Common myeloid progenitor, CD34-positive (primary cell): ENCODE data around the gene PPFIBP2.

Experiments used
- CTCF ChIA-PET: fragments of 350-600 bp; sonication (Branson Sonifier 250); formaldehyde crosslinking; loops from one replicate; lab custom pipeline; 2021; ENCODE audit warnings: antibody characterized with exemption; lab: Charles Lee
- POLR2A ChIA-PET: fragments of 350-600 bp; sonication (Branson Sonifier 250); formaldehyde crosslinking; loops from one replicate; lab custom pipeline; 2021; ENCODE audit warnings: antibody characterized with exemption; lab: Charles Lee
- DNase-seq, 3 donors: peaks; one replicate each; pipeline versions ENCODE4 v3.0.0 to v3.0.0-alpha.2; 2013
- H3K27ac ChIP-seq, 2 experiments: 1 replicate in 1 of 2; 2 replicates in 1 of 2; pipeline ENCODE4 v1.7.0; 2013; ENCODE audit warnings: inconsistent platforms in 2 of 2, low read length in 2 of 2, mild to moderate bottlenecking in 2 of 2, low read depth in 1 of 2, moderate library complexity in 1 of 2; ENCODE audit not compliant: severe bottlenecking in 2 of 2, insufficient read depth in 1 of 2, poor library complexity in 1 of 2
- H3K27me3 ChIP-seq, 5 experiments: replicated peaks in 2 of 5; 1 replicate in 3 of 5; 2 replicates in 2 of 5; pipeline versions ENCODE4 v1.6.1 to v1.7.0; 2013; ENCODE audit warnings: low read length in 4 of 5, mild to moderate bottlenecking in 2 of 5, moderate library complexity in 2 of 5, inconsistent platforms in 1 of 5; ENCODE audit not compliant: insufficient read depth in 5 of 5, control insufficient read depth in 4 of 5
- H3K36me3 ChIP-seq, 4 experiments: 1 replicate in 2 of 4; 2 replicates in 2 of 4; pipeline versions ENCODE4 v1.6.1 to v1.7.0; 2013; ENCODE audit warnings: low read length in 3 of 4, control low read depth in 1 of 4, mild to moderate bottlenecking in 1 of 4; ENCODE audit not compliant: control insufficient read depth in 4 of 4, insufficient read depth in 4 of 4
- H3K4me1 ChIP-seq, 4 experiments: 1 replicate in 3 of 4; 2 replicates in 1 of 4; pipeline versions ENCODE4 v1.6.1 to v1.7.1; 2013; ENCODE audit warnings: low read length in 3 of 4, mild to moderate bottlenecking in 3 of 4, control low read depth in 1 of 4, inconsistent platforms in 1 of 4, moderate library complexity in 1 of 4; ENCODE audit not compliant: control insufficient read depth in 4 of 4, insufficient read depth in 4 of 4; ENCODE audit errors: control extremely low read depth in 1 of 4
- H3K4me3 ChIP-seq, 7 experiments: 1 replicate in 4 of 7; 2 replicates in 3 of 7; pipeline versions ENCODE4 v1.5.1 to v1.7.0; 2013; ENCODE audit warnings: mild to moderate bottlenecking in 7 of 7, low read length in 6 of 7, moderate library complexity in 6 of 7, inconsistent platforms in 2 of 7, low read depth in 2 of 7, control low read depth in 1 of 7; ENCODE audit not compliant: insufficient read depth in 4 of 7, control insufficient read depth in 1 of 7; ENCODE audit errors: extremely low read depth in 1 of 7
- H3K9me3 ChIP-seq, 5 experiments: 1 replicate in 4 of 5; 2 replicates in 1 of 5; pipeline versions ENCODE4 v1.6.1 to v1.7.1; 2013; ENCODE audit warnings: low read length in 4 of 5, mild to moderate bottlenecking in 2 of 5, inconsistent platforms in 1 of 5, low read depth in 1 of 5, moderate library complexity in 1 of 5; ENCODE audit not compliant: control insufficient read depth in 4 of 5, insufficient read depth in 2 of 5; ENCODE audit errors: control extremely low read depth in 1 of 5
- WGBS: methylation state at CpG from one replicate; pipeline ENCODE4 v1.1.5; 2013; ENCODE audit not compliant: insufficient coverage; 5-methylcytosine and 5-hydroxymethylcytosine counted together

The PPFIBP2 gene

DNA sequence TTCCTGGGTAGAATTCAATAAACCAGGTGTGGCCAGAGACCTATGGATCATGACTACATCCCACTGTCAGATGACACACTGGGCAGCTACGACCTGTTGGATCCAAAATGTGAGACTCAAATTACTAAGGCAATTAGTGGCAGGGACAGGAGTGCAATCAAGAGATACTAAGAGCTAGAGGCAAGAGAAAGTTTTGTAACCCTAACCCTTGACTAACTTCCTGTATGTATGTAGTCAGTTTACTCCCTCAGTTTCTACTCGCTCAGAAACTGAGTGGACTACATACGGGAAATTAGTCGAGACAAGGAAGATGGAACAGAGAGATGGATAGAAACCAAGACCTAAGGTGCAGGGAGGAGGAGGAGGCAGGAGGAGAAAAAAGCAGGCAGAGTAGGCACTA, 156.8 kb downstream of the PPFIBP2 start:
- ChIA-PET POLR2A (no interaction called here), CTCF (interaction anchor here (1.0 to 1.9 kb wide), 2 partner anchors 15 to 18 kb away, joined by 4 to 6 read pairs; no protein-coding TSS in a partner anchor)
- no peak overlapping the region for H3K27ac ChIP-seq

DNA sequence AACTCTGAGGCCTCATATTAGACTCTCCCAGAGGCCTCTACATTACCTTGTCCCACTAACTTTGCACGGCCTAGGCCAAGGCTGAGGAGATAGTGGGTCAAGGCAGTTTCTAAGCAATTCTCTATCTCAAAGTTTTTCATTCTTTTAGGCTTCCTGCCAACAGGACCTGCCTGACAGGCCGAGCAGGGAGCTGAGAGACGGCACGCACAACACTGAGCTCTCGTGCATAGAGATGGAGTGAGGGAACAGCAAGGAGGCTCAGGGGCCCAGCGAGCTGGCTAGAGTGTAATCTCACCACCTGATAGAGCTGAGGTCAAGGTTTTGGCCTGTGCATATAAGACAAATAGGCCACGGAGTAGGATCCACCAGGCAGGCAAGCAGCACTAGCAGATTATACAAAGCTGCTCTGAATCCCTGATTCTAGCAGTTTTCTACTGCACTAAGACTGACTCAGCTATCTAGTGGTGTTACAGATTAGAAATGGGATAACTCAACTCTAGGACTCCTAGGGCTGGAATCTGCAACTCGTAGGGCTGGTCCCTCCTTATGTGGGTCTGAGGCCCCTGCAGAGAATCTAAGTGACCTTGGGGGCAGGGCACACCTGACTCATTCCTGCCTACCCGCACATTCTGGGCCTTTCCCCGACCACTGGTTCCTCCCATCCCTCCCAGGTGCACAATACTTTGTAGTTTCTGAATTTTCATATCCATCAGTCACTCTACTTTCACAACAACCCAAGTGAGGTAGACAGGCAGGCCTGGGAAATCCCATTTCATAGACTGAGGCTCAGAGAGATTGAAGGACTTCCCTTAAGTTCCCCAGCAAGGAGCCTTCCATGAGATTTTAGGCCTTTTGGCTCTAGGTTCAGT, 157.8 kb downstream of the PPFIBP2 start:
- Histone ChIP-seq H3K27ac (no peak overlapping the region), H3K27me3 (peaks cover 5 to 71% (median 34%) of the 10 kb centered on the region in 5 experiments), H3K4me1 (peaks cover 0 to 10% (median 3%) of the 10 kb centered on the region in 4 experiments), H3K36me3 (no peaks in the 10 kb centered on the region), H3K4me3 (no peak overlapping the region), H3K9me3 (peaks cover under 1 to 7% (median 2%) of the 10 kb centered on the region in 5 experiments)
- CTCF ChIA-PET, result interaction anchor here (0.6 to 1.9 kb wide), 4 partner anchors 14 to 546 kb away, joined by 4 to 6 read pairs (median 5); no protein-coding TSS in a partner anchor
- WGBS, result 95% methylated on average over 8 of the region's 10 CpGs
- DNase-seq, result no peak
- POLR2A ChIA-PET, result no interaction called here

More for the DNA sequence above, 156.8 kb downstream of the PPFIBP2 start:
- WGBS, result 75% methylated on average over 4 of the region's 4 CpGs
- Histone ChIP-seq H3K27me3 (peaks cover 3 to 66% (median 33%) of the 10 kb centered on the region in 5 experiments), H3K4me1 (peaks cover 0 to 10% (median 3%) of the 10 kb centered on the region in 4 experiments), H3K4me3 (no peak overlapping the region), H3K36me3 (no peaks in the 10 kb centered on the region), H3K9me3 (no peaks in the 10 kb centered on the region)
- no peak for DNase-seq

DNA sequence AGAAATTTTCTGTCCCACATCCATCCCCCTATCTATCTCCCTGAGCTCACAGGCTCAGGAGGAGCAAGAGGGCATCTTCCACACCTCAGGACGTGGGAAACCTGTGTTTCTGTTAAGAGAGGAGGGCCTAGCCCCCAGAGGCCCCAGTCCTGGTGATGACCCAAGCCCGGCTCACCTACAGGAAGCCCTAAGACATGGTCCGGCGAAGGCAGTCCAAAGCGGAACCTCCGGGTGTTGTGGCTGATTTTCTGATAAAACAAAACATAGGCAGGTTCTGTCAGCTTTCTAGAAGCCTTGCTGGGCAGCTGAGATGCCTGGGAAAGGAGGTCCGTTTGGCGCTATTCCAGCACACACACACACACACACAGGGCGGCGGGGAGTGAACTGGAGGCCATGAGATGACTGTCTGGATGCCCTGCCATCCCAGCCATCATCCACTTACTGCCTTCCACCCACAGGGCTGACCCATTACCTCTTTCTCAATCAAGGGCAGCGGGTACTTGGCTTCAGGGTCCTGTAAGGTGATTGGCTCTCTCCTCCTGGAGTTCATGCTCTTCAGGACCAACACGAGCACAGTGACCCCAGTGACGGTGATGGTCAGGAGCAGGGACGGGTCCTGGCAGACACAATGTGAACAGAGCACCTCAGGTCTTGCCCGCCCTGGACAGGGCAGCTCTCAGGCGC, 158.6 kb downstream of the PPFIBP2 start:
- peaks cover 5 to 73% (median 33%) of the 10 kb centered on the region in 5 experiments for H3K27me3 ChIP-seq

DNA sequence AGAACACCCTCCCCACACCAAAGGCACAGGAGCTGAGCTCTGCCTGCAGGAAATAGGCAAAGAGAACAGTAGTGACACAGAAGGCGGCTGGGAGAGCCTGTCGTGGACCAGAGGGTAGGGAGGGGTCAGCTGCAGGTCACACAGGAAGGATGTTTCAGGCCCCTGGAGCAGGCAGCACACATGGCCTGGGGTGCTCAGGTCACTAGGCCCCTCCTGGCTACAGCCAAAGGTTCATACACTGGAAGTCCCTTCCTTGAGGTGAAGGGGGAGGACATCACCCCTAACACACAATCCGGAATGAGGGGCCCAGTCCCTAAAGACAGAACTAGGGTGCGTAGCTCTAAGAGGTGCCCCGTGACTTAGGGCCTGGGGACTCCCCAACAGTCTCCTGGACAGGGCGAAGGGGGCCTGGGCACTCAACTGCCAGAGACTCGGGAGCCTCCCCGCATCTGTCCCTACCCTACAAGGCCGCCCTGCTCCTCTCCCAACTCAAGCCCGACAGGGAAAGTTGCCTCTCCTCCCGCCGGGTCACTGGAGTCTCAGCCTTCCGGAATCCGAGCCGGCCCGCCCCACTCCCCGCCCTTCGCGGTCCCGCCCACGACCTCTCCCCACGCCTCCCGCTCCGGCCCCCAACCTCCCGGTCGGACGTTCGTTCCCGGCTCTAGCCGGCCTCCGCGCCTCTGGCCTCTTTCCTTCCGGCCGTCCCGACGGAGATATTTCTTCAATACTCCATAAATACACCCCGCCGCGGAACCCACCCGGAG, 159.3 kb downstream of the PPFIBP2 start, which contains the start of gene CYB5R2:
TSS of gene CYB5R2 (minus strand) at position 541 of the 764 bp plus-strand sequence. CDS start 675 bp downstream, outside the sequence.
- ChIA-PET POLR2A (no interaction called here), CTCF (no interaction called here)
- H3K4me3 ChIP-seq, result peak within 1 kb of the TSS in 3 of 7 experiments; percentile 46 to 61 (median 48)
- H3K4me1 ChIP-seq, result peaks cover 0 to 10% (median 3%) of the 10 kb centered on the region in 4 experiments
- H3K9me3 ChIP-seq, result peaks cover 4 to 12% (median 9%) of the 10 kb centered on the region in 5 experiments
- H3K27ac ChIP-seq, result no peak within 1 kb of the TSS
- DNase-seq, result no peak
- no peaks in the 10 kb centered on the region for H3K36me3 ChIP-seq
- WGBS, result 12% methylated on average over 37 of the region's 40 CpGs
- H3K27me3 ChIP-seq, result peaks cover 7 to 76% (median 33%) of the 10 kb centered on the region in 5 experiments

More for the DNA sequence above, 158.6 kb downstream of the PPFIBP2 start:
- no peak for DNase-seq
- Histone ChIP-seq H3K36me3 (no peaks in the 10 kb centered on the region), H3K9me3 (peaks cover 4 to 11% (median 7%) of the 10 kb centered on the region in 5 experiments), H3K4me1 (peaks cover 0 to 10% (median 3%) of the 10 kb centered on the region in 4 experiments), H3K27ac (no peak overlapping the region), H3K4me3 (no peak overlapping the region)
- POLR2A ChIA-PET, result no interaction called here
- CTCF ChIA-PET, result interaction anchor here (0.6 to 1.5 kb wide), 2 partner anchors 15 to 547 kb away, joined by 5 read pairs; no protein-coding TSS in a partner anchor
- 98% methylated on average over 12 of the region's 16 CpGs for WGBS

DNA sequence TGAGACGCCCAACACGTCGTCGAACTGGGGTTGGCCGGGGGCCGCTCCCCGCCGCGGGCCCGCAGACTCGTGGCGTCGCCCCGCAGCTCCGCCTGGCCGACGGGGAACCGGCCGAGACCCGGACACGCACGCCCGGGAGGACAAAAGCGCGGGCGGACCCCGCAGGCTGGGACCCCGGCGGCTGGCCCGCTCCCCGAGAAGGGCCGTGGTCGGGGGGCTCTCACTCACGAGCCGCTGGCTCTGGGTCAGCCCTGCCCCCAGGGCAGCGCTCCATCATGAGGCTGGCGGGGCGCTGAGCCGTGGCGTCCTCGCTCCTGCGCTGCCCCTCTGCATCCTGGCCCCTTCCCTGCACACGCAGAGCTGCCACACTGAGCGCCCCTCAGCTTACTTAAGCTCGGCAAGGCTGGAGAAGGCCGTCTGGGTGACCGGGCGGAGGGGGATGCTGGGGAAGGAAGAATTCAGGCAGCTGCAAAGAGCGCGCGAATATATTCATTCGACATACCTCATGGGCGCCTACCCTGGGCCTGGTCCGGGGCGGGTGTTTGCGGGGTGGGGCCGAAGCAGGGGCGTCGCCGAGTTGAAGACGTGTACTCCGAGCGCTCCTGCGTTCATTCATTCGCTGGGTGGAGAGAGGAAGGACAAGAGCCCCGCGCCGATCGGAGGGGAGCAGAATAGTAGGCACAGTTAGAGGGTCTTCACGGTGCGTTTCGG, 160.1 kb downstream of the PPFIBP2 start:
- ChIA-PET CTCF (no interaction called here), POLR2A (no interaction called here)
- DNase-seq, result peak in 2 of 3 donors; percentile 40 to 44
- no peaks in the 10 kb centered on the region for H3K36me3 ChIP-seq
- H3K27me3 ChIP-seq, result peaks cover 7 to 78% (median 33%) of the 10 kb centered on the region in 5 experiments
- H3K4me3 ChIP-seq, result peak overlapping the region in 3 of 7 experiments; percentile 46 to 61 (median 48)
- WGBS, result 5% methylated on average over 64 of the region's 72 CpGs
- H3K27ac ChIP-seq, result no peak overlapping the region
- peaks cover 0 to 10% (median 3%) of the 10 kb centered on the region in 4 experiments for H3K4me1 ChIP-seq
- peaks cover 4 to 14% (median 9%) of the 10 kb centered on the region in 5 experiments for H3K9me3 ChIP-seq

DNA sequence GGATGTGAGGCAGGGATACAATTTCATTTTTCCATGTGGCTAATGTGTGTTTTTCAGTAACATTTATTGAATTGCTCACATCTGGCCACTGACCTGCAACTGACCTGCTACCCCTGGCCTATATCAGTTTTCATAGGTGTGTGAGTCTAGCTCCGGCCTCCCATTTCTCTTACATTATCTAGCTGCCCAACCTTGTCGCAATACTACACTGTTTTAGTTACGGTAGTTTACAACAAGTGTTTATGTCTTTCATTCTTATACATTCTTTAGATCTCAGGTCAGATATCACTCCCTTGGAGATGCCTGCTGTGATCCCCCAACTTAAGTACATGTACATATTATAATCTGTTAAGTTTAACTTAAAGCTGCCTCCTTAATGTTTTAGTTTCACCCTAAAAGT, 161.8 kb downstream of the PPFIBP2 start:
- H3K4me3 ChIP-seq, result no peak overlapping the region
- peaks cover 0 to 10% (median 3%) of the 10 kb centered on the region in 4 experiments for H3K4me1 ChIP-seq
- POLR2A ChIA-PET, result no interaction called here
- DNase-seq, result no peak
- peaks cover 4 to 14% (median 9%) of the 10 kb centered on the region in 5 experiments for H3K9me3 ChIP-seq
- H3K27ac ChIP-seq, result no peak overlapping the region
- WGBS, result no CpG with 5 or more reads among the region's 3 CpGs
- CTCF ChIA-PET, result interaction anchor here (0.9 to 1.3 kb wide), 2 partner anchors 9 to 22 kb away, joined by 3 to 4 read pairs; no protein-coding TSS in a partner anchor
- peaks cover 7 to 82% (median 33%) of the 10 kb centered on the region in 5 experiments for H3K27me3 ChIP-seq
- no peaks in the 10 kb centered on the region for H3K36me3 ChIP-seq
